Activated T-helper 1 cell treated with Interleukin-2 at 50 U/mL for 16 hours (primary cell): ENCODE measurements around the gene ADAMTS12.
"Not testable (repeated sequence)": the region's sequence is repeated elsewhere in the genome, so short reads cannot be mapped to it uniquely, and the experiment has no call there.

Source experiments
- DNase-seq: peaks from one replicate; pipeline ENCODE4 v3.0.0-alpha.2; 2020; ENCODE audit warnings: low read depth

Gene ADAMTS12

GRCh38 chr5:33906248-33906647, 14.5 kb upstream of the ADAMTS12 start:
- not testable (repeated sequence) for DNase-seq

- no peak for DNase-seq
Measured at GRCh38 chr5:33905381-33905780, 13.6 kb upstream of the ADAMTS12 start.

- DNase-seq: no peak
Measured at GRCh38 chr5:33903118-33903517, 11.3 kb upstream of the ADAMTS12 start.

GRCh38 chr5:33901156-33901555, 9.4 kb upstream of the ADAMTS12 start:
- DNase-seq: no peak

- DNase-seq: no peak
Measured at GRCh38 chr5:33894566-33894965, 2.8 kb upstream of the ADAMTS12 start.

GRCh38 chr5:33892620-33893137, 889 bp upstream of the ADAMTS12 start:
- no peak for DNase-seq

GRCh38 chr5:33891446-33891787, 373 bp downstream of the ADAMTS12 start:
- DNase-seq: no peak

GRCh38 chr5:33890131-33891032, 1.4 kb downstream of the ADAMTS12 start:
- no peak for DNase-seq

- DNase-seq: no peak
Measured at GRCh38 chr5:33888587-33888986, 3.2 kb downstream of the ADAMTS12 start.

GRCh38 chr5:33887268-33887667, 4.5 kb downstream of the ADAMTS12 start:
- no peak for DNase-seq

- DNase-seq: no peak
Measured at GRCh38 chr5:33886283-33886682, 5.5 kb downstream of the ADAMTS12 start.

GRCh38 chr5:33885679-33886078, 6.1 kb downstream of the ADAMTS12 start:
- no peak for DNase-seq

- no peak for DNase-seq
Measured at GRCh38 chr5:33883482-33883881, 8.3 kb downstream of the ADAMTS12 start.

- DNase-seq: no peak
Measured at GRCh38 chr5:33880319-33880718, 11.5 kb downstream of the ADAMTS12 start.

GRCh38 chr5:33877449-33877848, 14.3 kb downstream of the ADAMTS12 start:
- DNase-seq: no peak

- no peak for DNase-seq
Measured at GRCh38 chr5:33867241-33867640, 24.5 kb downstream of the ADAMTS12 start.

- DNase-seq: not testable (repeated sequence)
Measured at GRCh38 chr5:33859177-33859576, 32.6 kb downstream of the ADAMTS12 start.

GRCh38 chr5:33857037-33857436, 34.8 kb downstream of the ADAMTS12 start:
- DNase-seq: no peak

GRCh38 chr5:33855396-33855795, 36.4 kb downstream of the ADAMTS12 start:
- DNase-seq: no peak

GRCh38 chr5:33854733-33855151, 37.0 kb downstream of the ADAMTS12 start:
- DNase-seq: no peak

GRCh38 chr5:33852837-33853236, 39.0 kb downstream of the ADAMTS12 start:
- no peak for DNase-seq

- DNase-seq: no peak
Measured at GRCh38 chr5:33852319-33852718, 39.5 kb downstream of the ADAMTS12 start.

- no peak for DNase-seq
Measured at GRCh38 chr5:33850100-33850594, 41.6 kb downstream of the ADAMTS12 start.

GRCh38 chr5:33848554-33848953, 43.2 kb downstream of the ADAMTS12 start:
- no peak for DNase-seq
